ENCODE results near the gene SDCCAG8. TPM values are rescaled to one million over a fixed set of nuclear protein-coding genes. Genes with fewer than 3 reads are reported as not detected.

SDCCAG8 gene
- total RNA-seq, 2 donors from 2014 or later: 41.7 to 55.6 TPM

- Histone ChIP-seq H3K27ac (no peak overlapping the region), H3K36me3 (no peaks in the 10 kb centered on the region), H3K4me3 (no peak overlapping the region), H3K9me3 (no peaks in the 10 kb centered on the region), H3K4me1 (replicated peaks) (no peaks in the 10 kb centered on the region), H3K27me3 (replicated peaks; ENCODE audit: insufficient read depth) (no peaks in the 10 kb centered on the region)
- no peak for DNase-seq (ENCODE audit: low spot score)
- WGBS: 97% methylated on average over 3 of the region's 3 CpGs
- intact Hi-C loops (cut with DNase I): loop anchor here (10.0 kb wide), 1 partner anchor 708 kb away; the partner anchor contains the start of gene ZBTB18
- TF ChIP-seq POLR2AphosphoS5 (IDR thresholded peaks at IDR 0.05): no peak
- TF ChIP-seq, protein P1, sequence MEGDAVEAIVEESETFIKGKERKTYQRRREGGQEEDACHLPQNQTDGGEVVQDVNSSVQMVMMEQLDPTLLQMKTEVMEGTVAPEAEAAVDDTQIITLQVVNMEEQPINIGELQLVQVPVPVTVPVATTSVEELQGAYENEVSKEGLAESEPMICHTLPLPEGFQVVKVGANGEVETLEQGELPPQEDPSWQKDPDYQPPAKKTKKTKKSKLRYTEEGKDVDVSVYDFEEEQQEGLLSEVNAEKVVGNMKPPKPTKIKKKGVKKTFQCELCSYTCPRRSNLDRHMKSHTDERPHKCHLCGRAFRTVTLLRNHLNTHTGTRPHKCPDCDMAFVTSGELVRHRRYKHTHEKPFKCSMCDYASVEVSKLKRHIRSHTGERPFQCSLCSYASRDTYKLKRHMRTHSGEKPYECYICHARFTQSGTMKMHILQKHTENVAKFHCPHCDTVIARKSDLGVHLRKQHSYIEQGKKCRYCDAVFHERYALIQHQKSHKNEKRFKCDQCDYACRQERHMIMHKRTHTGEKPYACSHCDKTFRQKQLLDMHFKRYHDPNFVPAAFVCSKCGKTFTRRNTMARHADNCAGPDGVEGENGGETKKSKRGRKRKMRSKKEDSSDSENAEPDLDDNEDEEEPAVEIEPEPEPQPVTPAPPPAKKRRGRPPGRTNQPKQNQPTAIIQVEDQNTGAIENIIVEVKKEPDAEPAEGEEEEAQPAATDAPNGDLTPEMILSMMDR (IDR thresholded peaks at IDR 0.05): no peak
- no peak for TF ChIP-seq POLR2A (IDR thresholded peaks at IDR 0.05)
Measured at GRCh38 chr1:243346468-243346867, 90.6 kb downstream of the SDCCAG8 start.

GRCh38 chr1:243348331-243348730 lies 92.5 kb downstream of the SDCCAG8 start:
- H3K9me3 ChIP-seq: no peaks in the 10 kb centered on the region
- no peaks in the 10 kb centered on the region for H3K36me3 ChIP-seq
- no peak for TF ChIP-seq POLR2AphosphoS5 (IDR thresholded peaks at IDR 0.05)
- TF ChIP-seq, protein P1 (IDR thresholded peaks at IDR 0.05): no peak
- no peak for TF ChIP-seq POLR2A (IDR thresholded peaks at IDR 0.05)
- H3K27ac ChIP-seq: no peak overlapping the region
- 98% methylated on average over 11 of the region's 11 CpGs for WGBS
- no peaks in the 10 kb centered on the region for H3K4me1 ChIP-seq (replicated peaks)
- no peak for DNase-seq (ENCODE audit: low spot score)
- intact Hi-C loops (cut with DNase I): loop anchor here (10.0 kb wide), 1 partner anchor 706 kb away; the partner anchor contains the start of gene ZBTB18
- H3K27me3 ChIP-seq (replicated peaks; ENCODE audit: insufficient read depth): no peaks in the 10 kb centered on the region
- no peak overlapping the region for H3K4me3 ChIP-seq

DNA sequence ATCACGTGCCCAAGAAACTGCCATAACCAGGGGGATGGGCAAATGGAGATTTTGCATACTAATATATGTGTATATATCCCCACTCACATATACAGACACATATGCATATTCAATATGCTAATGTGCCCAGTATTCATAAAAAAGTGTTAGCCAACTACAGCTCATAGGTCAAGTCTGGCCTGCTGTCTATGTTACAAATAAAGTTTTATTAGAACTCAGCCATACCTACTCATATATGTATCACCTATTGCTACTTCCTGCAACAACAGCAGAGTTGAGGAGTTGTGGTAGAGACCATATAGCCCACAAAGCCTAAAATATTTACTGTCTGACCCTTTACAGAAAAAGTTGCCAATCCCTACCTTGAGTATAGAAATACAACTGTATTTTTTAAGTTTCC lies 93.3 kb downstream of the SDCCAG8 start:
- Histone ChIP-seq H3K9me3 (no peaks in the 10 kb centered on the region), H3K27me3 (replicated peaks; ENCODE audit: insufficient read depth) (no peaks in the 10 kb centered on the region), H3K27ac (no peak overlapping the region), H3K4me1 (replicated peaks) (no peaks in the 10 kb centered on the region), H3K36me3 (no peaks in the 10 kb centered on the region), H3K4me3 (no peak overlapping the region)
- TF ChIP-seq, protein P1 (IDR thresholded peaks at IDR 0.05): no peak
- TF ChIP-seq POLR2AphosphoS5 (IDR thresholded peaks at IDR 0.05) (no peak), POLR2A (IDR thresholded peaks at IDR 0.05) (no peak)
- intact Hi-C loops (cut with DNase I): loop anchor here (10.0 kb wide), 1 partner anchor 706 kb away; the partner anchor contains the start of gene ZBTB18
- 95% methylated on average over 1 of the region's 1 CpG for WGBS
- no peak for DNase-seq (ENCODE audit: low spot score)

GRCh38 chr1:243351337-243351736 lies 95.5 kb downstream of the SDCCAG8 start:
- Histone ChIP-seq H3K27me3 (replicated peaks; ENCODE audit: insufficient read depth) (no peaks in the 10 kb centered on the region), H3K27ac (no peak overlapping the region), H3K4me1 (replicated peaks) (no peaks in the 10 kb centered on the region), H3K9me3 (no peaks in the 10 kb centered on the region), H3K36me3 (no peaks in the 10 kb centered on the region), H3K4me3 (no peak overlapping the region)
- TF ChIP-seq, protein P1 (IDR thresholded peaks at IDR 0.05): no peak
- TF ChIP-seq POLR2A (IDR thresholded peaks at IDR 0.05): no peak
- no peak for TF ChIP-seq POLR2AphosphoS5 (IDR thresholded peaks at IDR 0.05)
- WGBS: 65% methylated on average over 2 of the region's 2 CpGs
- DNase-seq (ENCODE audit: low spot score): no peak
- intact Hi-C loops (cut with DNase I): no loop called here

- TF ChIP-seq POLR2A (IDR thresholded peaks at IDR 0.05) (no peak), POLR2AphosphoS5 (IDR thresholded peaks at IDR 0.05) (no peak)
- TF ChIP-seq, protein P1 (IDR thresholded peaks at IDR 0.05): no peak
- Histone ChIP-seq H3K36me3 (no peaks in the 10 kb centered on the region), H3K27me3 (replicated peaks; ENCODE audit: insufficient read depth) (no peaks in the 10 kb centered on the region), H3K4me3 (peak overlapping the region in 1 of 2 donors; percentile 7), H3K4me1 (replicated peaks) (no peaks in the 10 kb centered on the region), H3K27ac (peak overlapping the region in 1 of 2 donors; percentile 5), H3K9me3 (no peaks in the 10 kb centered on the region)
- intact Hi-C loops (cut with DNase I): no loop called here
- 21% methylated on average over 4 of the region's 4 CpGs for WGBS
- no peak for DNase-seq (ENCODE audit: low spot score)
Measured at GRCh38 chr1:243354511-243355153, 98.8 kb downstream of the SDCCAG8 start.
